Mucosa of rectum (tissue), 2 donors: Measurements from ENCODE around the gene LPP.

Experiments used
- H3K27ac ChIP-seq, 2 donors: one replicate each; pipeline ENCODE4 v1.7.0; 2013; ENCODE audit warnings: inconsistent platforms in 2 of 2, low read depth in 2 of 2, low read length in 2 of 2
- H3K27me3 ChIP-seq, 2 donors: one replicate each; pipeline ENCODE4 v1.7.0; 2013; ENCODE audit warnings: low read length in 2 of 2; ENCODE audit not compliant: control insufficient read depth in 2 of 2, insufficient read depth in 2 of 2
- H3K36me3 ChIP-seq, 2 donors: one replicate each; pipeline ENCODE4 v1.7.0; 2013; ENCODE audit warnings: low read length in 2 of 2; ENCODE audit not compliant: control insufficient read depth in 2 of 2, insufficient read depth in 2 of 2
- H3K4me1 ChIP-seq, 2 donors: one replicate each; pipeline ENCODE4 v1.7.0; 2013; ENCODE audit warnings: low read length in 2 of 2, mild to moderate bottlenecking in 1 of 2; ENCODE audit not compliant: control insufficient read depth in 2 of 2, insufficient read depth in 2 of 2
- H3K4me3 ChIP-seq, 2 donors: one replicate each; pipeline ENCODE4 v1.7.0; 2013; ENCODE audit warnings: low read length in 2 of 2
- H3K9ac ChIP-seq, 2 donors: one replicate each; pipeline ENCODE4 v1.7.0; 2013; ENCODE audit warnings: low read length in 2 of 2, low read depth in 1 of 2, mild to moderate bottlenecking in 1 of 2
- H3K9me3 ChIP-seq, 2 donors: one replicate each; pipeline ENCODE4 v1.7.0; 2013; ENCODE audit warnings: low read length in 2 of 2; ENCODE audit not compliant: control insufficient read depth in 2 of 2
- donor health status: healthy.
- donor health status: Normal muscosa, but diverticular disease.

The LPP gene

GRCh38 chr3:188530226-188530625 is 376.3 kb downstream of the LPP start:
- no peaks in the 10 kb centered on the region for H3K4me1 ChIP-seq
- no peak overlapping the region for H3K27ac ChIP-seq
- H3K27me3 ChIP-seq, result no peaks in the 10 kb centered on the region
- H3K36me3 ChIP-seq, result peaks cover 3 to 5% of the 10 kb centered on the region in 2 donors
- H3K9me3 ChIP-seq, result no peaks in the 10 kb centered on the region
- H3K9ac ChIP-seq, result no peak overlapping the region
- no peak overlapping the region for H3K4me3 ChIP-seq

DNA sequence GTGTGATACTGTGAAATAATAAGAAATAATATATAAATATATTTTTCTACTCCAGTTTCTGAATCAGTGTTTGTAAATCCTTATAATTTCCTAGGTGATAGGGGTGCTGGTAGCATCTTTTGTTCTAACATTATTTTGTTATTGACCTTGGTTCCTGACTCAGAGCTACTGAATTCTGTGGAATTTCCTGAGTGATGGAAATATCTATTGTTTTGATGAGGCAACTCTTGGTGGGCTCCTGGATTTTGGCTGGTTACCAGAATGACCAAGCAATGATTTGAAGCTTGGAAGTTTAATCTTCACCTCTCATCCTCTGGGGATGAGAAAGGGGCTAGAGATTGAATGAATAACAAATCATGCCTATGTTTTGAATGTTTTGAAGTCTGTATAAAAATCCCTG is 377.3 kb downstream of the LPP start:
- Histone ChIP-seq H3K9ac (no peak overlapping the region), H3K36me3 (peaks cover 0 to 5% of the 10 kb centered on the region in 2 donors), H3K27me3 (no peaks in the 10 kb centered on the region), H3K9me3 (no peaks in the 10 kb centered on the region), H3K4me1 (no peaks in the 10 kb centered on the region), H3K4me3 (no peak overlapping the region), H3K27ac (no peak overlapping the region)

DNA sequence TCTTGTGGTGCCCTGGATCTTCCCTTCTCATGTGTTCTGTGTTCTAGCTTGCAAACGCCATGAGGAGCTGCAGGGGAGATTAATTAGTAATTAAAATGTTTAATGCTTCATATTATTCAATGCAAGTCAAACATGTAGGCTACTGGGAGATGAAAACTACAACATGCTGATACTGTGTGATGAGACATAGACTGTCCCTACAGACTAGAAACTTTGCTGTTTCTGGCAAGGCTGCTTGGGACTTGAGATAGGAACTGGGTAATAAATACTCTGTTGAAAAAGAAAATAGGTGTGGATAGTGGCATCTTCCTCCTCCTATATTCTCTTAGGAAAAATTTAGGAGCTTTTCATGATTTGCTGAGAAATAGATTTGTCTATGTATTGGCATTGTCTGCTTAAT is 379.2 kb downstream of the LPP start:
- no peak overlapping the region for H3K4me3 ChIP-seq
- H3K9ac ChIP-seq, result no peak overlapping the region
- H3K27ac ChIP-seq, result no peak overlapping the region
- no peaks in the 10 kb centered on the region for H3K9me3 ChIP-seq
- no peaks in the 10 kb centered on the region for H3K4me1 ChIP-seq
- H3K27me3 ChIP-seq, result no peaks in the 10 kb centered on the region
- H3K36me3 ChIP-seq, result no peaks in the 10 kb centered on the region

DNA sequence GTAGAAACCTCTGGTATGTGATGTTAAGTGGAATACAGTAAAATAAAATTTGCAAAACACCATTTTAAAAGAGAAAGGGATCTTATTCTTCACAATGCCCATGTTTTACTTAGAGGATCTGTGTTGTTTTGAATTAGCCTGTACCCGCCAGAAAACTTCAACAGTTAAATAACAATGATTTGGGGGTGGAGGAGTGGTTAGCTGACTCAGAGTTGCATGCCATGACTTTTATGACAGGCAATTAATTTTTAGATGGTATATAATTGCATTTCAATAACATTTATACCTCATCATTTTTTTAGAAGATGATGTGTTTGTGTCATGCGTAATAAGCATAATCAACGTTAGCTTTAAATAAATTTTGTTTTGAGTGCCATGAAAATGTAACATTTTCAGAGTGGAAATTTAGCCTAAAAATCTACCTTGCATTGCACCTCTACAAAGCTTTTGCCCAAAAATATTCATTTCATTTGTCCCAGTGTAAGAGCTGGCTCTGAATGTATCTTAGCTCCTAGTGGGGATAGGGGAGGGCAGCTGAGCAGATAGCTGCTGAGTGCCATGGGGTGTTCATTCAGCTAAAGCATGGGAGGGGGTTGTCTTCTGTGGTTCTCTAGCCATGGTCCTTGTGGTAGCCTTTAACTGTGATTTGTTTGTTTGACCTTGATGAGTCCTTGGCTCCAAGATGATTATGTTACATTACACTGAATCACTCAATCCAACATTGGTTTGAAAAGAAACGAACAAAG is 379.8 kb downstream of the LPP start:
- no peak overlapping the region for H3K4me3 ChIP-seq
- H3K27me3 ChIP-seq, result no peaks in the 10 kb centered on the region
- no peak overlapping the region for H3K27ac ChIP-seq
- no peak overlapping the region for H3K9ac ChIP-seq
- H3K36me3 ChIP-seq, result no peaks in the 10 kb centered on the region
- H3K9me3 ChIP-seq, result no peaks in the 10 kb centered on the region
- H3K4me1 ChIP-seq, result no peaks in the 10 kb centered on the region

GRCh38 chr3:188534633-188535032 is 380.7 kb downstream of the LPP start:
- H3K9ac ChIP-seq, result no peak overlapping the region
- H3K4me1 ChIP-seq, result no peaks in the 10 kb centered on the region
- H3K9me3 ChIP-seq, result no peaks in the 10 kb centered on the region
- H3K4me3 ChIP-seq, result no peak overlapping the region
- no peaks in the 10 kb centered on the region for H3K27me3 ChIP-seq
- H3K36me3 ChIP-seq, result no peaks in the 10 kb centered on the region
- no peak overlapping the region for H3K27ac ChIP-seq

DNA sequence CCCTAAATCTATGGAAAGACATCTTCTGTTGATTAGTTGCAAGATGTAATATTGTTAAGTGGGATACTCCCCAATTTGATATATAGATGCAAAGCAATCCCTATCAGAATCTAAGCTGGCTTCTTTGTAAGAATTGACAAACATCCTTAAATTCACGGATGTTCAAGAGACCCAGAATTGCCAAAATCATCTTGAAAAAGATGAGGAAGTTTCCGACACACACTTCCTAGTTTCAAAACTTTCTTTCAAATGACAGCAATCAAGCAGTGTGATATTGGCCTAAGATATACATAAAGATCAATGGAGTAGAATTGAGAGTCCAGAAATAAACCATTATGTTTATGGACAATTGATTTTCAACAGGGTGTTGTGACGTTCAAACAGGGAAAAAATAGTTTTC is 383.6 kb downstream of the LPP start:
- no peaks in the 10 kb centered on the region for H3K4me1 ChIP-seq
- no peaks in the 10 kb centered on the region for H3K9me3 ChIP-seq

DNA sequence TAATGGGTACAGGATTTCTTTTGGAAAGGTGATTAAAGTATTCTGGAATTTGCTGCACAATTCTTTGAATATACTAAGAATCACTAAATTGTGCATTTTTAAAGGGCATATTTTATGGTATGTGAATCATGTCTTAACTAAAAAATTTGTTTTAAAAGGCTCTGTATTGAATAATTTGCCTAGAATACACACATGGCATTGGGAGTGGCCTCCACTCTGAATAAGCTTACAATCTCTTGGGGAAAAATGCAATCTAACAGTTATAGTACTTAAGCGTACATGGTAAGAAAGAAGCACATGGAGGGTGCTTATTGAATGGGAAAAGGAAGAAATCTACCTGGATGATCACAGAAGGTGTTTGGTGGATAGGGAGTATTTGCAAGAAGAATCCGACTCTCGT is 385.1 kb downstream of the LPP start:
- Histone ChIP-seq H3K27ac (no peak overlapping the region), H3K4me3 (no peak overlapping the region), H3K9ac (no peak overlapping the region), H3K9me3 (no peaks in the 10 kb centered on the region), H3K27me3 (no peaks in the 10 kb centered on the region), H3K36me3 (no peaks in the 10 kb centered on the region), H3K4me1 (no peaks in the 10 kb centered on the region)

More for the DNA sequence above, 383.6 kb downstream of the LPP start:
- Histone ChIP-seq H3K27me3 (no peaks in the 10 kb centered on the region), H3K36me3 (no peaks in the 10 kb centered on the region), H3K27ac (no peak overlapping the region), H3K9ac (no peak overlapping the region), H3K4me3 (no peak overlapping the region)

DNA sequence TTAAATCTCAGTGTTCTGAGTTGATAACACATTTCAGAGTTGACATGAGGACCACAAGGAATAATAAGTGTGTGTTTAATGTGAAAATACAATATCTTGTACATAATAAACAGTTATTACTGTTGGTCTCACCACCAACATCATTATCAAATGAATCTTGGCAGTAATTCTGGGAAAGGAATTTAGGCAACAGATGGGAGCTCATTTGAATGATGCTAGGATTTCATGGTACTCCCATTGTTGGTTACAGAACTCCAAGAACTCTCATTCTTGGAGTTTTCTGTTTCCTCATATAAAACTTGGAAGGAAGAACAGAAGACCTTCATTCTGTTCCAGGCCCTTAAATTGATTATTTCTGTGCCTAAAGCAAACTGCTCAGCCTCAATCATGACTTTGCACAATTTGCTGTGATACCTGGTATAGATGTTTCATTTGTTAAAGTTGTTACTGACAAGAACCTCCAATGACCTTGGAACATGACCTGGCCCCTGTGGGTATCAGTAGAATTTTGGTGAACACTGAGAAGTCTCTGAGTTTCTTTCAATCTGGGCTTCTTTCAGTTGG is 385.8 kb downstream of the LPP start:
- H3K36me3 ChIP-seq, result no peaks in the 10 kb centered on the region
- no peak overlapping the region for H3K27ac ChIP-seq
- no peaks in the 10 kb centered on the region for H3K27me3 ChIP-seq
- no peak overlapping the region for H3K9ac ChIP-seq
- no peaks in the 10 kb centered on the region for H3K9me3 ChIP-seq
- no peaks in the 10 kb centered on the region for H3K4me1 ChIP-seq
- H3K4me3 ChIP-seq, result no peak overlapping the region

GRCh38 chr3:188542196-188542595 is 388.2 kb downstream of the LPP start:
- Histone ChIP-seq H3K4me1 (no peaks in the 10 kb centered on the region), H3K27ac (no peak overlapping the region), H3K9me3 (no peaks in the 10 kb centered on the region), H3K36me3 (no peaks in the 10 kb centered on the region), H3K9ac (no peak overlapping the region), H3K27me3 (no peaks in the 10 kb centered on the region), H3K4me3 (no peak overlapping the region)

DNA sequence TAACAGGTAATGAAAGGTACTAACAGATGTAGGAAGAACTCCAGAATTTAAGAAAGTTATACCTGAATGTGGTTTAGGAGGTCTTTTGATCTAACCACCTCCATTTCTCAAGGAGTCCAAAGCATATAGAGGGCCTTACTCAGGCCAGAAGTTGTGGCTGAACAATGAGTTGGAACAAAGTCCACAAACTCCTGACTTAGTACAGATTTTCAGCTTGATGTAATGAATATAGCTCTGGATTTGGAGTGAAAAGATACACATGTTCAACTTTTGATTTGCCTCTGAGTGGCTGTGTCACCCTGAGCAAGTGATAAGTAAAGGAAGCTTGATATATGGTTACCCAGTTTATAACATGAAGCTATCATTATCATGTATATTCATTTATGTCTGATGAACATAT is 390.1 kb downstream of the LPP start:
- Histone ChIP-seq H3K9ac (no peak overlapping the region), H3K4me1 (no peaks in the 10 kb centered on the region), H3K27me3 (no peaks in the 10 kb centered on the region), H3K27ac (no peak overlapping the region), H3K36me3 (peaks cover 0 to 5% of the 10 kb centered on the region in 2 donors), H3K9me3 (no peaks in the 10 kb centered on the region), H3K4me3 (no peak overlapping the region)
